PFSK-1 (cell line): ENCODE results near the gene CACNA1I.

Experiments
- FOXP2 ChIP-seq: optimal IDR thresholded peaks from 2 replicates; pipeline ENCODE3; 2011; ENCODE audit warnings: borderline replicate concordance, control low read depth, inconsistent platforms; ENCODE audit not compliant: insufficient read depth; ENCODE audit errors: extremely low read length, extremely low read depth
- POLR2AphosphoS5 ChIP-seq: IDR thresholded peaks from 2 replicates; pipeline ENCODE4 v1.6.1; 2012; ENCODE audit warnings: low read depth, mild to moderate bottlenecking, control low read depth, low read length, moderate library complexity
- SIN3A ChIP-seq: IDR thresholded peaks from 2 replicates; pipeline ENCODE4 v1.6.1; 2012; ENCODE audit warnings: mild to moderate bottlenecking, low read length, moderate library complexity, borderline replicate concordance; ENCODE audit not compliant: insufficient read depth
- TAF1 ChIP-seq: IDR thresholded peaks from 2 replicates; pipeline ENCODE4 v1.6.1; 2012; ENCODE audit warnings: low read length, control low read depth, borderline replicate concordance; ENCODE audit not compliant: insufficient read depth
- TF ChIP-seq, protein P1 (sequence below), 2 experiments: IDR thresholded peaks; 2 replicates each; pipeline versions ENCODE4 v1.6.1 to v1.8.0; 2011 to 2012; ENCODE audit warnings: low read depth in 2 of 2, low read length in 2 of 2, control low read depth in 1 of 2, inconsistent platforms in 1 of 2, mild to moderate bottlenecking in 1 of 2, moderate library complexity in 1 of 2; ENCODE audit not compliant: insufficient read depth in 1 of 2

DNA sequence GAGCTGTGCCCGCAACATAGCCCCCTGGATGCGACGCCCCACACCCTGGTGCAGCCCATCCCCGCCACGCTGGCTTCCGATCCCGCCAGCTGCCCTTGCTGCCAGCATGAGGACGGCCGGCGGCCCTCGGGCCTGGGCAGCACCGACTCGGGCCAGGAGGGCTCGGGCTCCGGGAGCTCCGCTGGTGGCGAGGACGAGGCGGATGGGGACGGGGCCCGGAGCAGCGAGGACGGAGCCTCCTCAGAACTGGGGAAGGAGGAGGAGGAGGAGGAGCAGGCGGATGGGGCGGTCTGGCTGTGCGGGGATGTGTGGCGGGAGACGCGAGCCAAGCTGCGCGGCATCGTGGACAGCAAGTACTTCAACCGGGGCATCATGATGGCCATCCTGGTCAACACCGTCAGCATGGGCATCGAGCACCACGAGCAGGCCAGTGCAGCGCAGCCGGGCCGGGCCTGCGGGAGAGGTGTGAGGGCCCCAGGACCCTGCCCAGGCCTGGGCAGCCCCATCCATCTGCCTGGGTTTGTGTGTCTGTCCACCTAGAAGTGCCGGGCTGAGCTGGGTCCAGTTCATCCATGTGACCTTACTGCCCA is 79.0 kb downstream of the CACNA1I start:
- TF ChIP-seq POLR2AphosphoS5 (no peak), SIN3A (no peak), TAF1 (no peak), FOXP2 (no peak)
- TF ChIP-seq, protein P1, sequence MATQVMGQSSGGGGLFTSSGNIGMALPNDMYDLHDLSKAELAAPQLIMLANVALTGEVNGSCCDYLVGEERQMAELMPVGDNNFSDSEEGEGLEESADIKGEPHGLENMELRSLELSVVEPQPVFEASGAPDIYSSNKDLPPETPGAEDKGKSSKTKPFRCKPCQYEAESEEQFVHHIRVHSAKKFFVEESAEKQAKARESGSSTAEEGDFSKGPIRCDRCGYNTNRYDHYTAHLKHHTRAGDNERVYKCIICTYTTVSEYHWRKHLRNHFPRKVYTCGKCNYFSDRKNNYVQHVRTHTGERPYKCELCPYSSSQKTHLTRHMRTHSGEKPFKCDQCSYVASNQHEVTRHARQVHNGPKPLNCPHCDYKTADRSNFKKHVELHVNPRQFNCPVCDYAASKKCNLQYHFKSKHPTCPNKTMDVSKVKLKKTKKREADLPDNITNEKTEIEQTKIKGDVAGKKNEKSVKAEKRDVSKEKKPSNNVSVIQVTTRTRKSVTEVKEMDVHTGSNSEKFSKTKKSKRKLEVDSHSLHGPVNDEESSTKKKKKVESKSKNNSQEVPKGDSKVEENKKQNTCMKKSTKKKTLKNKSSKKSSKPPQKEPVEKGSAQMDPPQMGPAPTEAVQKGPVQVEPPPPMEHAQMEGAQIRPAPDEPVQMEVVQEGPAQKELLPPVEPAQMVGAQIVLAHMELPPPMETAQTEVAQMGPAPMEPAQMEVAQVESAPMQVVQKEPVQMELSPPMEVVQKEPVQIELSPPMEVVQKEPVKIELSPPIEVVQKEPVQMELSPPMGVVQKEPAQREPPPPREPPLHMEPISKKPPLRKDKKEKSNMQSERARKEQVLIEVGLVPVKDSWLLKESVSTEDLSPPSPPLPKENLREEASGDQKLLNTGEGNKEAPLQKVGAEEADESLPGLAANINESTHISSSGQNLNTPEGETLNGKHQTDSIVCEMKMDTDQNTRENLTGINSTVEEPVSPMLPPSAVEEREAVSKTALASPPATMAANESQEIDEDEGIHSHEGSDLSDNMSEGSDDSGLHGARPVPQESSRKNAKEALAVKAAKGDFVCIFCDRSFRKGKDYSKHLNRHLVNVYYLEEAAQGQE (IDR thresholded peaks at IDR 0.05; ENCODE audit: insufficient read depth in 1 of 2, low read depth in 2 of 2, low read length in 2 of 2) = no peak
